Neural cell (in vitro differentiated cells): ENCODE measurements around the gene ENOX1. TPM values are rescaled to one million over a fixed set of nuclear protein-coding genes. Genes with fewer than 3 reads are reported as not detected.
"Not testable (repeated sequence)": the region's sequence is repeated elsewhere in the genome, so short reads cannot be mapped to it uniquely, and the experiment has no call there.

Experiments
- H2AFZ ChIP-seq: fragments of 200-600, 300-800 bp; sonication (generic), shearing (Covaris generic); 2 replicates; pipeline ENCODE4 v1.6.0; 2014; ENCODE audit warnings: low read depth, mild to moderate bottlenecking, antibody characterized with exemption, low read length, moderate library complexity
- H3F3A ChIP-seq: fragments of 200-600 bp; shearing (Covaris generic); 2 replicates; pipeline ENCODE4 v1.6.1; 2016; ENCODE audit warnings: mild to moderate bottlenecking, moderate library complexity, mixed read lengths, antibody characterized with exemption, low read length; ENCODE audit not compliant: insufficient read depth, poor library complexity, severe bottlenecking
- H3K27ac ChIP-seq: fragments of 200-600, 300-800 bp; sonication (generic), shearing (Covaris generic); 2 replicates; pipeline ENCODE4 v1.5.1; 2014; ENCODE audit warnings: mild to moderate bottlenecking, low read length, moderate library complexity
- H3K27me3 ChIP-seq: fragments of 300-800, 200-600 bp; sonication (generic), shearing (Covaris generic); 2 replicates; pipeline ENCODE4 v1.6.0; 2014; ENCODE audit warnings: mild to moderate bottlenecking, low read depth, low read length, moderate library complexity; ENCODE audit not compliant: insufficient read depth
- H3K36me3 ChIP-seq: fragments of 300-800, 200-600 bp; sonication (generic), shearing (Covaris generic); 2 replicates; pipeline ENCODE4 v1.5.1; 2014; ENCODE audit warnings: mild to moderate bottlenecking, antibody characterized with exemption, low read length, moderate library complexity; ENCODE audit not compliant: insufficient read depth
- H3K4me2 ChIP-seq: fragments of 300-800, 200-600 bp; sonication (generic), shearing (Covaris generic); 2 replicates; pipeline ENCODE4 v1.6.0; 2014; ENCODE audit warnings: mild to moderate bottlenecking, low read length
- H3K4me3 ChIP-seq: fragments of 300-800, 200-600 bp; sonication (generic), shearing (Covaris generic); 2 replicates; pipeline ENCODE4 v1.5.1; 2014; ENCODE audit warnings: mild to moderate bottlenecking, low read length, moderate library complexity
- H3K79me2 ChIP-seq: fragments of 200-600 bp; shearing (Covaris generic); replicated peaks from 2 replicates; pipeline ENCODE4 v1.6.0; 2014; ENCODE audit warnings: mild to moderate bottlenecking, low read length, moderate library complexity; ENCODE audit not compliant: insufficient read depth
- H3K9ac ChIP-seq: fragments of 300-800, 200-600 bp; sonication (generic), shearing (Covaris generic); 2 replicates; pipeline ENCODE4 v1.6.1; 2016; ENCODE audit warnings: mild to moderate bottlenecking, low read length, mixed read lengths
- H3K9me2 ChIP-seq: fragments of 200-600 bp; shearing (Covaris generic); 2 replicates; pipeline ENCODE4 v1.6.1; 2016; ENCODE audit warnings: mild to moderate bottlenecking, low read length, mixed read lengths; ENCODE audit not compliant: insufficient read depth
- H3K9me3 ChIP-seq: fragments of 200-600, 300-800 bp; sonication (generic), shearing (Covaris generic); 2 replicates; pipeline ENCODE4 v1.6.1; 2016; ENCODE audit warnings: mild to moderate bottlenecking, mixed run types, low read length, moderate library complexity, mixed read lengths
- H4K20me1 ChIP-seq: fragments of 200-600 bp; shearing (Covaris generic); 2 replicates; pipeline ENCODE4 v1.6.1; 2016; ENCODE audit warnings: mild to moderate bottlenecking, mixed run types; ENCODE audit not compliant: insufficient read depth
- CTCF ChIP-seq: fragments of 450-650 bp; IDR thresholded peaks from 2 replicates; pipeline ENCODE4 v1.5.1; 2014; ENCODE audit warnings: antibody characterized with exemption, mild to moderate bottlenecking, moderate library complexity; ENCODE audit not compliant: poor library complexity, severe bottlenecking
- EP300 ChIP-seq: fragments of 450-650 bp; conservative IDR thresholded peaks from 2 replicates; pipeline ENCODE4 v1.6.1; 2014; ENCODE audit warnings: antibody characterized with exemption, mild to moderate bottlenecking, moderate library complexity; ENCODE audit not compliant: poor library complexity, severe bottlenecking
- SMC3 ChIP-seq: fragments of 450-650 bp; conservative IDR thresholded peaks from 2 replicates; pipeline ENCODE4 v1.6.1; 2014; ENCODE audit warnings: antibody characterized with exemption, mild to moderate bottlenecking, moderate library complexity; ENCODE audit not compliant: poor library complexity
- TAF1 ChIP-seq: IDR thresholded peaks from 2 replicates; pipeline ENCODE4 v1.6.1; 2012; ENCODE audit warnings: low read depth
- polyA plus RNA-seq: library from polyadenylated mRNA; depleted of rRNA; stranded (reverse); fragments of >200 nt; gene quantifications from 2 replicates; pipeline ENCODE4 v1.2.3, GENCODE V29; 2014
- TF ChIP-seq, protein P1 (sequence below): IDR thresholded peaks from 2 replicates; pipeline ENCODE4 v1.6.1; 2012; ENCODE audit warnings: borderline replicate concordance

ENOX1 gene
- polyA plus RNA-seq, 1 donor from 2014 or later: 42.6 TPM

DNA sequence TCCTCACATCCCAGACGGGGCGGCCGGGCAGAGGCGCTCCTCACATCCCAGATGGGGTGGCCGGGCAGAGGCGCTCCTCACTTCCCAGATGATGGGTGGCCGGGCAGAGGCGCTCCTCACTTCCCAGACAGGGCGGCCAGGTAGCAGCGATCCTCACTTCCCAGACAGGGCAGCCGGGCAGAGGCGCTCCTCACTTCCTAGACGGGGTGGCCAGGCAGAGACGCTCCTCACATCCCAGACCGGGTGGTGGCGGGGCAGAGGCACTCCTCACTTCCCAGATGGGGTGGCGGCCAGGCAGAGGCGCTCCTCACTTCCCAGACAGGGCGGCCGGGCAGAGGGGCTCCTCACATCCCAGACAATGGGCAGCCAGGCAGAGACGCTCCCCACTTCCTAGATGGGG, 370.4 kb downstream of the ENOX1 start:
- H3K9me3 ChIP-seq, H3F3A ChIP-seq, H3K27ac ChIP-seq, H4K20me1 ChIP-seq, H3K79me2 ChIP-seq, H3K36me3 ChIP-seq, H3K27me3 ChIP-seq, H3K9ac ChIP-seq, H3K4me3 ChIP-seq, H3K9me2 ChIP-seq, H2AFZ ChIP-seq, H3K4me2 ChIP-seq: not testable (repeated sequence)

- not testable (repeated sequence) for H2AFZ ChIP-seq
Observed at GRCh38 chr13:43415903-43416391, 370.8 kb downstream of the ENOX1 start.

GRCh38 chr13:43414111-43414510, 372.7 kb downstream of the ENOX1 start:
- Histone ChIP-seq H3K9me2 (no peaks in the 10 kb centered on the region), H3K27me3 (no peaks in the 10 kb centered on the region), H4K20me1 (no peaks in the 10 kb centered on the region), H3K9ac (no peak overlapping the region), H3K79me2 (no peaks in the 10 kb centered on the region), H2AFZ (no peak overlapping the region), H3K9me3 (peaks cover 3% of the 10 kb centered on the region), H3K36me3 (no peaks in the 10 kb centered on the region), H3K4me2 (no peak overlapping the region), H3K4me3 (no peak overlapping the region), H3K27ac (no peak overlapping the region), H3F3A (no peaks in the 10 kb centered on the region)
- TF ChIP-seq, protein P1, sequence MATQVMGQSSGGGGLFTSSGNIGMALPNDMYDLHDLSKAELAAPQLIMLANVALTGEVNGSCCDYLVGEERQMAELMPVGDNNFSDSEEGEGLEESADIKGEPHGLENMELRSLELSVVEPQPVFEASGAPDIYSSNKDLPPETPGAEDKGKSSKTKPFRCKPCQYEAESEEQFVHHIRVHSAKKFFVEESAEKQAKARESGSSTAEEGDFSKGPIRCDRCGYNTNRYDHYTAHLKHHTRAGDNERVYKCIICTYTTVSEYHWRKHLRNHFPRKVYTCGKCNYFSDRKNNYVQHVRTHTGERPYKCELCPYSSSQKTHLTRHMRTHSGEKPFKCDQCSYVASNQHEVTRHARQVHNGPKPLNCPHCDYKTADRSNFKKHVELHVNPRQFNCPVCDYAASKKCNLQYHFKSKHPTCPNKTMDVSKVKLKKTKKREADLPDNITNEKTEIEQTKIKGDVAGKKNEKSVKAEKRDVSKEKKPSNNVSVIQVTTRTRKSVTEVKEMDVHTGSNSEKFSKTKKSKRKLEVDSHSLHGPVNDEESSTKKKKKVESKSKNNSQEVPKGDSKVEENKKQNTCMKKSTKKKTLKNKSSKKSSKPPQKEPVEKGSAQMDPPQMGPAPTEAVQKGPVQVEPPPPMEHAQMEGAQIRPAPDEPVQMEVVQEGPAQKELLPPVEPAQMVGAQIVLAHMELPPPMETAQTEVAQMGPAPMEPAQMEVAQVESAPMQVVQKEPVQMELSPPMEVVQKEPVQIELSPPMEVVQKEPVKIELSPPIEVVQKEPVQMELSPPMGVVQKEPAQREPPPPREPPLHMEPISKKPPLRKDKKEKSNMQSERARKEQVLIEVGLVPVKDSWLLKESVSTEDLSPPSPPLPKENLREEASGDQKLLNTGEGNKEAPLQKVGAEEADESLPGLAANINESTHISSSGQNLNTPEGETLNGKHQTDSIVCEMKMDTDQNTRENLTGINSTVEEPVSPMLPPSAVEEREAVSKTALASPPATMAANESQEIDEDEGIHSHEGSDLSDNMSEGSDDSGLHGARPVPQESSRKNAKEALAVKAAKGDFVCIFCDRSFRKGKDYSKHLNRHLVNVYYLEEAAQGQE: no peak
- TF ChIP-seq SMC3 (no peak), TAF1 (no peak), EP300 (no peak), CTCF (no peak)

More at GRCh38 chr13:43415903-43416391, 370.8 kb downstream of the ENOX1 start:
- H3K79me2 ChIP-seq, H4K20me1 ChIP-seq, H3F3A ChIP-seq, H3K9me2 ChIP-seq, H3K9ac ChIP-seq, H3K27ac ChIP-seq, H3K27me3 ChIP-seq, H3K36me3 ChIP-seq, H3K9me3 ChIP-seq, H3K4me3 ChIP-seq, H3K4me2 ChIP-seq: not testable (repeated sequence)
